Activated T-helper 1 cell treated with anti-CD3 and anti-CD28 coated beads, Interleukin-12 subunit alpha, Interleukin-12 subunit beta, Interleukin-2, Interleukin-4 antibody, amounts not matched to agents 30 ng/mL and 10 ng/mL and 1 ng/mL, durations not matched to agents 14 hours and 24 hours and 36 hours (primary cell): ENCODE data around the gene DLST. TPM values are rescaled to one million over a fixed set of nuclear protein-coding genes. Genes with fewer than 3 reads are reported as not detected.
A peak's percentile ranks its signal among the peaks of the same experiment; 100 is the strongest.

ENCODE experiments used
- DNase-seq: peaks from one replicate; pipeline ENCODE4 v3.0.0; 2021; ENCODE audit warnings: low spot score
- H3K27ac Mint-ChIP-seq: one replicate; pipeline ENCODE4 v1.8.0; 2021; ENCODE audit warnings: mild to moderate bottlenecking, mixed read lengths
- H3K27me3 Mint-ChIP-seq: one replicate; pipeline ENCODE4 v1.8.0; 2022; ENCODE audit warnings: mild to moderate bottlenecking, moderate library complexity, mixed read lengths; ENCODE audit not compliant: insufficient read depth
- H3K36me3 Mint-ChIP-seq: one replicate; pipeline ENCODE4 v1.8.0; 2021; ENCODE audit warnings: low read depth, mixed read lengths
- H3K4me1 Mint-ChIP-seq: one replicate; pipeline ENCODE4 v1.8.0; 2021; ENCODE audit warnings: low read depth, mixed read lengths
- H3K4me3 Mint-ChIP-seq: one replicate; pipeline ENCODE4 v1.8.0; 2021; ENCODE audit warnings: mild to moderate bottlenecking, moderate library complexity, mixed read lengths
- H3K9me3 Mint-ChIP-seq: one replicate; pipeline ENCODE4 v1.8.0; 2021; ENCODE audit warnings: mixed read lengths
- intact Hi-C: fragments of 100-400 bp; cut with micrococcal nuclease; formaldehyde crosslinking; loops from one replicate; pipeline ENCODE4 v1.15.1; 2024
- total RNA-seq: library from RNA; stranded (reverse); gene quantifications from 2 replicates; pipeline ENCODE4 v1.2.3, GENCODE V29; 2022

DLST gene
- total RNA-seq, 1 donor from 2014 or later = 98.9 TPM

- H3K36me3 Mint-ChIP-seq = no peaks in the 10 kb centered on the region
- DNase-seq = no peak
- H3K4me1 Mint-ChIP-seq = peaks cover 21% of the 10 kb centered on the region
- no peak overlapping the region for H3K4me3 Mint-ChIP-seq
- H3K27ac Mint-ChIP-seq = no peak overlapping the region
- no peaks in the 10 kb centered on the region for H3K27me3 Mint-ChIP-seq
- intact Hi-C loops = no loop called here
- no peaks in the 10 kb centered on the region for H3K9me3 Mint-ChIP-seq
Measured at GRCh38 chr14:74848768-74849167, 32.9 kb upstream of the DLST start.

GRCh38 chr14:74852922-74853530, 28.7 kb upstream of the DLST start:
- H3K4me3 Mint-ChIP-seq = no peak overlapping the region

GRCh38 chr14:74853581-74853980, 28.1 kb upstream of the DLST start:
- H3K4me1 Mint-ChIP-seq = peaks cover 15% of the 10 kb centered on the region
- no peaks in the 10 kb centered on the region for H3K36me3 Mint-ChIP-seq
- H3K27ac Mint-ChIP-seq = no peak overlapping the region
- H3K27me3 Mint-ChIP-seq = no peaks in the 10 kb centered on the region
- no peak overlapping the region for H3K4me3 Mint-ChIP-seq
- H3K9me3 Mint-ChIP-seq = no peaks in the 10 kb centered on the region
- DNase-seq = no peak
- intact Hi-C loops = no loop called here

More at GRCh38 chr14:74852922-74853530, 28.7 kb upstream of the DLST start:
- Mint-ChIP-seq H3K27me3 (no peaks in the 10 kb centered on the region), H3K4me1 (peaks cover 15% of the 10 kb centered on the region), H3K27ac (peak overlapping the region; percentile 34), H3K9me3 (no peaks in the 10 kb centered on the region), H3K36me3 (no peaks in the 10 kb centered on the region)
- intact Hi-C loops = no loop called here
- no peak for DNase-seq

- Mint-ChIP-seq H3K4me1 (peaks cover 15% of the 10 kb centered on the region), H3K27me3 (no peaks in the 10 kb centered on the region), H3K27ac (no peak overlapping the region), H3K9me3 (no peaks in the 10 kb centered on the region), H3K36me3 (no peaks in the 10 kb centered on the region), H3K4me3 (no peak overlapping the region)
- intact Hi-C loops = no loop called here
- DNase-seq = no peak
Measured at GRCh38 chr14:74855021-74855420, 26.7 kb upstream of the DLST start.

GRCh38 chr14:74855945-74856344, 25.8 kb upstream of the DLST start:
- DNase-seq = no peak
- Mint-ChIP-seq H3K27ac (no peak overlapping the region), H3K9me3 (no peaks in the 10 kb centered on the region), H3K4me1 (peaks cover 19% of the 10 kb centered on the region), H3K36me3 (no peaks in the 10 kb centered on the region), H3K4me3 (no peak overlapping the region), H3K27me3 (no peaks in the 10 kb centered on the region)
- intact Hi-C loops = no loop called here

GRCh38 chr14:74856366-74856765, 25.4 kb upstream of the DLST start:
- Mint-ChIP-seq H3K36me3 (no peaks in the 10 kb centered on the region), H3K9me3 (no peaks in the 10 kb centered on the region), H3K27me3 (no peaks in the 10 kb centered on the region), H3K4me1 (peaks cover 21% of the 10 kb centered on the region), H3K4me3 (no peak overlapping the region), H3K27ac (no peak overlapping the region)
- DNase-seq = no peak
- intact Hi-C loops = no loop called here

GRCh38 chr14:74858022-74858421, 23.7 kb upstream of the DLST start:
- Mint-ChIP-seq H3K27me3 (no peaks in the 10 kb centered on the region), H3K36me3 (no peaks in the 10 kb centered on the region), H3K4me3 (no peak overlapping the region), H3K9me3 (no peaks in the 10 kb centered on the region), H3K27ac (no peak overlapping the region), H3K4me1 (peaks cover 12% of the 10 kb centered on the region)
- DNase-seq = no peak
- intact Hi-C loops = no loop called here

GRCh38 chr14:74859757-74860552, 21.8 kb upstream of the DLST start:
- Mint-ChIP-seq H3K4me1 (peaks cover 11% of the 10 kb centered on the region), H3K27ac (no peak overlapping the region), H3K36me3 (no peaks in the 10 kb centered on the region), H3K9me3 (no peaks in the 10 kb centered on the region), H3K4me3 (no peak overlapping the region), H3K27me3 (no peaks in the 10 kb centered on the region)
- DNase-seq = no peak
- intact Hi-C loops = no loop called here

- Mint-ChIP-seq H3K9me3 (no peaks in the 10 kb centered on the region), H3K27me3 (peaks cover 1% of the 10 kb centered on the region), H3K36me3 (no peaks in the 10 kb centered on the region), H3K27ac (no peak overlapping the region), H3K4me1 (peaks cover 12% of the 10 kb centered on the region), H3K4me3 (no peak overlapping the region)
- intact Hi-C loops = loop anchor here (1.0 kb wide), 4 partner anchors 21 to 227 kb away; no protein-coding TSS in a partner anchor
- peak; percentile 81 for DNase-seq
Measured at GRCh38 chr14:74860899-74861733, 20.6 kb upstream of the DLST start.

GRCh38 chr14:74861734-74862090, 20.0 kb upstream of the DLST start:
- Mint-ChIP-seq H3K27ac (no peak overlapping the region), H3K4me3 (no peak overlapping the region), H3K36me3 (no peaks in the 10 kb centered on the region), H3K27me3 (peaks cover 2% of the 10 kb centered on the region), H3K9me3 (no peaks in the 10 kb centered on the region), H3K4me1 (peaks cover 18% of the 10 kb centered on the region)
- intact Hi-C loops = loop anchor here (1.0 kb wide), 4 partner anchors 21 to 227 kb away; no protein-coding TSS in a partner anchor
- no peak for DNase-seq

GRCh38 chr14:74863274-74863673, 18.4 kb upstream of the DLST start:
- peaks cover 2% of the 10 kb centered on the region for H3K27me3 Mint-ChIP-seq
- H3K9me3 Mint-ChIP-seq = no peaks in the 10 kb centered on the region
- H3K4me1 Mint-ChIP-seq = peaks cover 33% of the 10 kb centered on the region
- intact Hi-C loops = no loop called here
- no peak for DNase-seq
- no peak overlapping the region for H3K27ac Mint-ChIP-seq
- H3K36me3 Mint-ChIP-seq = no peaks in the 10 kb centered on the region
- no peak overlapping the region for H3K4me3 Mint-ChIP-seq

- H3K4me3 Mint-ChIP-seq = no peak overlapping the region
- H3K27ac Mint-ChIP-seq = no peak overlapping the region
- H3K9me3 Mint-ChIP-seq = no peaks in the 10 kb centered on the region
- H3K27me3 Mint-ChIP-seq = peaks cover 2% of the 10 kb centered on the region
- no peak for DNase-seq
- intact Hi-C loops = no loop called here
- H3K4me1 Mint-ChIP-seq = peaks cover 35% of the 10 kb centered on the region
- no peaks in the 10 kb centered on the region for H3K36me3 Mint-ChIP-seq
Measured at GRCh38 chr14:74864198-74864597, 17.5 kb upstream of the DLST start.

- Mint-ChIP-seq H3K4me3 (no peak overlapping the region), H3K4me1 (peaks cover 35% of the 10 kb centered on the region), H3K27ac (no peak overlapping the region), H3K36me3 (no peaks in the 10 kb centered on the region), H3K27me3 (peaks cover 2% of the 10 kb centered on the region), H3K9me3 (no peaks in the 10 kb centered on the region)
- no peak for DNase-seq
- intact Hi-C loops = no loop called here
Measured at GRCh38 chr14:74865156-74865555, 16.6 kb upstream of the DLST start.
